Type B pancreatic cell (in vitro differentiated cells): ENCODE results near the gene ZBED4. TPM values are rescaled to one million over a fixed set of nuclear protein-coding genes. Genes with fewer than 3 reads are reported as not detected.

ENCODE experiments used
- DNase-seq: peaks from one replicate; pipeline ENCODE4 v3.0.0; 2021; ENCODE audit warnings: mixed read lengths; ENCODE audit not compliant: unreplicated experiment; ENCODE audit errors: extremely low spot score
- H3K27ac Mint-ChIP-seq: 2 replicates; pipeline ENCODE4 v1.8.0; 2021; ENCODE audit warnings: mild to moderate bottlenecking, mixed read lengths
- H3K27me3 Mint-ChIP-seq: 2 replicates; pipeline ENCODE4 v1.8.0; 2021; ENCODE audit warnings: mixed read lengths
- H3K36me3 Mint-ChIP-seq: 2 replicates; pipeline ENCODE4 v1.8.0; 2021; ENCODE audit warnings: mixed read lengths
- H3K4me1 Mint-ChIP-seq: one replicate; pipeline ENCODE4 v1.8.0; 2021; ENCODE audit warnings: mixed read lengths; ENCODE audit not compliant: unreplicated experiment
- H3K4me3 Mint-ChIP-seq: 2 replicates; pipeline ENCODE4 v1.8.0; 2021; ENCODE audit warnings: mild to moderate bottlenecking, mixed read lengths
- H3K9me3 Mint-ChIP-seq: 2 replicates; pipeline ENCODE4 v1.8.0; 2021; ENCODE audit warnings: mixed read lengths
- total RNA-seq: library from RNA; stranded (reverse); gene quantifications from 2 replicates; pipeline ENCODE4 v1.2.1, GENCODE V29; 2021; ENCODE audit warnings: low replicate concordance
- TF ChIP-seq, protein P1 (sequence below): fragments of 200-600 bp; sonication (generic); conservative IDR thresholded peaks from 2 replicates; pipeline ENCODE4 v1.5.0; 2021; ENCODE audit warnings: antibody characterized with exemption, mild to moderate bottlenecking

Gene ZBED4
- total RNA-seq, 1 donor from 2014 or later, result 29.1 TPM

DNA sequence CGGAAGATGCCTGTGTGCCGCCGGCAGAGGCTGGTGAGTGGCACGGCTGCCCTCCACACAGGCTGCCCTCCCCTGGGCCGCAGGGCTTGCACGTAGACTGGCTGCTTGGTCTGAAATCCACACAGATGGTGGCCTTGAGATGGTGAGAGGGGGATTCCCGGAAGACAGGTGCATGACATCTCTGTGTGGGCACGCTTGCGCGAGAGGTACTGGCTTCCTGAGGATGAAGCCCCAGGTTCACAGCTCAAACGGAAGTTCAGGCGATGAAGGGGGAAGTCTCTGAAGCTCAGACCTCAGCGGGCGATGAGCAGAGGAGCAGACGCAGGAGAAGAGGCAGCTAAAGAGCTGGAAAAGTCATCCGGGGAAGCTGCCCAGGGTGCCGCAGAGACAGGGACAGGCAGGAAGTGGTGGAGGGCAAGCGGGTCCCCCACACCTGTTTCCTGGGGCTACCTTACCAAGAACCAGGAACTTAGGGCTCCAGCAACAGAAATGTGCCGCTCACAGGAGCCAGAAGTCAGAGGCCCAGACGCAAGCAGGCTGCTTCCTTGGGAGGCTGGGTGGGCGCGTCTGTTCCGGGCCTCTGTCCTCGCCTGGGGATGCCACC lies 72.0 kb downstream of the ZBED4 start:
- TF ChIP-seq, protein P1, sequence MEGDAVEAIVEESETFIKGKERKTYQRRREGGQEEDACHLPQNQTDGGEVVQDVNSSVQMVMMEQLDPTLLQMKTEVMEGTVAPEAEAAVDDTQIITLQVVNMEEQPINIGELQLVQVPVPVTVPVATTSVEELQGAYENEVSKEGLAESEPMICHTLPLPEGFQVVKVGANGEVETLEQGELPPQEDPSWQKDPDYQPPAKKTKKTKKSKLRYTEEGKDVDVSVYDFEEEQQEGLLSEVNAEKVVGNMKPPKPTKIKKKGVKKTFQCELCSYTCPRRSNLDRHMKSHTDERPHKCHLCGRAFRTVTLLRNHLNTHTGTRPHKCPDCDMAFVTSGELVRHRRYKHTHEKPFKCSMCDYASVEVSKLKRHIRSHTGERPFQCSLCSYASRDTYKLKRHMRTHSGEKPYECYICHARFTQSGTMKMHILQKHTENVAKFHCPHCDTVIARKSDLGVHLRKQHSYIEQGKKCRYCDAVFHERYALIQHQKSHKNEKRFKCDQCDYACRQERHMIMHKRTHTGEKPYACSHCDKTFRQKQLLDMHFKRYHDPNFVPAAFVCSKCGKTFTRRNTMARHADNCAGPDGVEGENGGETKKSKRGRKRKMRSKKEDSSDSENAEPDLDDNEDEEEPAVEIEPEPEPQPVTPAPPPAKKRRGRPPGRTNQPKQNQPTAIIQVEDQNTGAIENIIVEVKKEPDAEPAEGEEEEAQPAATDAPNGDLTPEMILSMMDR, result no peak
- H3K27me3 Mint-ChIP-seq, result no peaks in the 10 kb centered on the region
- H3K36me3 Mint-ChIP-seq, result no peaks in the 10 kb centered on the region
- H3K4me3 Mint-ChIP-seq, result no peak overlapping the region
- H3K4me1 Mint-ChIP-seq, result peaks cover 8% of the 10 kb centered on the region
- no peak overlapping the region for H3K27ac Mint-ChIP-seq
- no peak for DNase-seq
- H3K9me3 Mint-ChIP-seq, result no peaks in the 10 kb centered on the region

DNA sequence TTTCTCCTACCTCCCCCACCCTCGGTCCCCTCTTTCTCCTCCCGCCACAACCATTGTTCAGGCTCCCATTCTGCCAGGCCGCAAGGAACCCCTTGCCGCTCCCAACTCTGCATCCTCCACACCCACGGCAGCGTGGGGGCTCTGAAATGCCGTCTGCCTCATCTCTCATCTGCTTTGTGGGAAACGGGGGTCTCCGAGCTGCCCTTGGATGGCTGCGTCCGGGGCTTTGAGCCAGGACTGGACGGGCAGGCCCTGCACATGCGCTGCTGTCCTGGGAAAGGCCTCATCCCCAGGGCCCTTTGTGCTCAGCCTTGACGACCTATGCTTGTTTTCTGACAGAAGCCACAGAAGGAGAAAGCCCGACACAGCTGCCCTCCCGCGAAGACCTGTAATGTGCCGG lies 73.3 kb downstream of the ZBED4 start:
- Mint-ChIP-seq H3K27ac (no peak overlapping the region), H3K4me3 (no peak overlapping the region), H3K36me3 (no peaks in the 10 kb centered on the region), H3K27me3 (peaks cover 5% of the 10 kb centered on the region), H3K4me1 (peaks cover 13% of the 10 kb centered on the region), H3K9me3 (no peaks in the 10 kb centered on the region)
- TF ChIP-seq, protein P1, result no peak
- DNase-seq, result no peak

DNA sequence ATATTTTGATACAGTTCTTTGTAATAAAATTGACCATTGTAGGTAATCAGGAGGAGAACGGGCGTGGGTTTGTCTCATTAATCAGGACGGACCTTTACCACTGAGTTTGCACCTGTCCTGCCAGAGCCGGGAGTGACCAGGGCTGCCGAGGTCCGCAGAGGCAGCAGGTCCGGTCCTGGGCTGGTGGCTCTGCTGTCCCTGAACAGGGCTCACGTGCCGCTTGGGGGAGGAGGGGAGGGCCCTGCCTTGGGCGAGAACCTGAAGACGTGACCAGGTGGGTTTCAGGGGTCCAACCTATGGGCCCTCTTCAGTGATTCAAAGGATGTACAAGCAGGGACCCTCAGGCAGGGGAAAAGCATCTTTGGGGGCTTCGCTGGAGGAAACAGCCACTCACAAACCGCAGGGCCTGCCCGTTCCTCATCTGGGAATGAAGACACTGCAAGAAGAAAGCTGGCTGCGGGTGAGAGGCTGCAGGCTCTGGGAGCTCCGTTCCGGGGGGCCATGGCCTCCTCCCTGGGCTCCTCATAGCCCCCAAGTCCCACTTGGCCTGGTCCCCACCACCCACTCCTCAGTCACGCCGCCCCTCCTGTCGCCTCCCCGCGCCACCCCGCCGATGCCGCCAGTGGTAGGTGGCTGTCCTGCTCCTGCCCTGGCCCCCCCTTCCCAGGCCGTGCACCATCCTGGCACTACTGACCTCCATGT lies 74.0 kb downstream of the ZBED4 start:
- Mint-ChIP-seq H3K36me3 (no peaks in the 10 kb centered on the region), H3K4me3 (no peak overlapping the region), H3K9me3 (no peaks in the 10 kb centered on the region), H3K27me3 (peaks cover 5% of the 10 kb centered on the region), H3K27ac (no peak overlapping the region), H3K4me1 (peaks cover 13% of the 10 kb centered on the region)
- TF ChIP-seq, protein P1, result no peak
- DNase-seq, result no peak

DNA sequence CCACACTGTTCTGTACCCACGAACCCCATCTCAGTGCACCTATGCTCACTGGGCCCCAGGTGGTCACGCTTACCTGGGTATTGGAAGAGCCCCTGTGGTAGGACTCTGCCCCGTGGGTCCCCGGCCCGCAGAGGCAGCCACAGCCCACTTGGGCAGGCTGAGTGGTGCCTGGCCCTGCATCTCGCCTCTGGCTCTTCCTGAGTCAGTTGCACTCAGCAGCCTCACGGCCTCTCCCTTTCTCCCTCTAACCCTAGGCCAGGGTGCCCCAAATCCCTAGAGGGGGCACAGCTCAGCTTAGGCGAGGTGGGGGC lies 74.5 kb downstream of the ZBED4 start:
- H3K4me1 Mint-ChIP-seq, result peaks cover 13% of the 10 kb centered on the region
- H3K27ac Mint-ChIP-seq, result no peak overlapping the region
- H3K36me3 Mint-ChIP-seq, result no peaks in the 10 kb centered on the region
- no peak overlapping the region for H3K4me3 Mint-ChIP-seq
- H3K27me3 Mint-ChIP-seq, result peaks cover 5% of the 10 kb centered on the region
- no peak for DNase-seq
- no peaks in the 10 kb centered on the region for H3K9me3 Mint-ChIP-seq
- TF ChIP-seq, protein P1, result no peak

DNA sequence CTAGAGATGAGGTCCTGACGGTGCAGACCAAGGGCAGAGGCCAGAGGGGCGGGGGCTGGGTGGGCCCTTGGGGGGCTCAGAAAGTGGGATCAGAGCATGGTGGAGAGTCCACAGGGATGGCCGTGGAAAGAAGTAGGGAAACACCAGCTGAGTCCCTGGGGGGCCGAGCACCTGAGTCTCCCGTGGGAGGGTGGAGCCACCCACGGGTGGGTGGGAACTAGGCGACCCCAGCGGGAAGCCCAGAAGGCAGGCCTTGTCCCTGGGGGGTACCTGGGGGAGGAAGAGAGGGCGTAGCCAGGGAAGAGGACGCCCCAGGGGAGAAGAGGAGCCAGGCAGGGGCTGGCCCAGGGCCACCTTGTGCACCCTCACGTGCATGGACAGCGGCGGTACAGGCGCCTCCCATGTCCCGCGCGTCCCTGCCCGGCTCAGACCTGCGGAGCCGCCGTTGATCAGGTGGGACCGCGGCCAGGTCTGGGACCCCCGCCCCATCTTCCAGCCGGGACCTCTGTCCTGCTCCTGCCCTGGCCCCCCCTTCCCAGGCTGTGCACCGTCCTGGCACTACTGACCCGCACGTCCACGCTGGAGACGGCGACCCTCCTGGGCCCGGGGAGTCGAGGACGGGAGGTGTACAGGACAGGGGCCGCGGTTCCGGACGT lies 75.0 kb downstream of the ZBED4 start:
- Mint-ChIP-seq H3K4me3 (no peak overlapping the region), H3K4me1 (peaks cover 13% of the 10 kb centered on the region), H3K9me3 (no peaks in the 10 kb centered on the region), H3K36me3 (no peaks in the 10 kb centered on the region), H3K27me3 (peaks cover 5% of the 10 kb centered on the region), H3K27ac (no peak overlapping the region)
- DNase-seq, result no peak
- TF ChIP-seq, protein P1, result no peak
